Measurements from ENCODE around the gene PGS1. TPM values are rescaled to one million over a fixed set of nuclear protein-coding genes. Genes with fewer than 3 reads are reported as not detected.

The PGS1 gene
- total RNA-seq, 1 donor from 2014 or later: 85.5 TPM

DNA sequence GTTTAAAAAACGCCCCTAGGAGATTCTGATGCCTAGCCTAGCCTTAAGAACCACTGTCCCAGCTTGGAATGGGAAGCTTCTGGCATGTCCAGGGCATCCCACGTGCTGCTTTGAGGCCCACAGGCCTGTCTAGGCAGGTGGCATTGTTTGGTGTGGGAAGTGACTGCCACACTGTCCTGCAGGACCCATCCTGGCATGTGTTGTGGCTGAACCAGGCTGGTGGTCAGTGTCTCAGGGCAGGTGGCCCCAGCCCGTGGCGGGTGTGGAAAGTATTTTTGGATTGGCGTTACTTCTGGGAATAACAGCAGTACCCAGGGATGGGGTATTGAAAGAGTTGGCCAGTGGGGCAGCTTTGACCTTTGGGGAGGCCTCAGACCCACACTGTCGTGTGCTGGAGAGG lies 27.9 kb downstream of the PGS1 start:
- H3K36me3 Mint-ChIP-seq (ENCODE audit: low read depth, unreplicated experiment): peaks cover 34% of the 10 kb centered on the region
- TF ChIP-seq, protein P1, sequence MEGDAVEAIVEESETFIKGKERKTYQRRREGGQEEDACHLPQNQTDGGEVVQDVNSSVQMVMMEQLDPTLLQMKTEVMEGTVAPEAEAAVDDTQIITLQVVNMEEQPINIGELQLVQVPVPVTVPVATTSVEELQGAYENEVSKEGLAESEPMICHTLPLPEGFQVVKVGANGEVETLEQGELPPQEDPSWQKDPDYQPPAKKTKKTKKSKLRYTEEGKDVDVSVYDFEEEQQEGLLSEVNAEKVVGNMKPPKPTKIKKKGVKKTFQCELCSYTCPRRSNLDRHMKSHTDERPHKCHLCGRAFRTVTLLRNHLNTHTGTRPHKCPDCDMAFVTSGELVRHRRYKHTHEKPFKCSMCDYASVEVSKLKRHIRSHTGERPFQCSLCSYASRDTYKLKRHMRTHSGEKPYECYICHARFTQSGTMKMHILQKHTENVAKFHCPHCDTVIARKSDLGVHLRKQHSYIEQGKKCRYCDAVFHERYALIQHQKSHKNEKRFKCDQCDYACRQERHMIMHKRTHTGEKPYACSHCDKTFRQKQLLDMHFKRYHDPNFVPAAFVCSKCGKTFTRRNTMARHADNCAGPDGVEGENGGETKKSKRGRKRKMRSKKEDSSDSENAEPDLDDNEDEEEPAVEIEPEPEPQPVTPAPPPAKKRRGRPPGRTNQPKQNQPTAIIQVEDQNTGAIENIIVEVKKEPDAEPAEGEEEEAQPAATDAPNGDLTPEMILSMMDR (IDR thresholded peaks at IDR 0.05; ENCODE audit: unreplicated experiment): no peak

DNA sequence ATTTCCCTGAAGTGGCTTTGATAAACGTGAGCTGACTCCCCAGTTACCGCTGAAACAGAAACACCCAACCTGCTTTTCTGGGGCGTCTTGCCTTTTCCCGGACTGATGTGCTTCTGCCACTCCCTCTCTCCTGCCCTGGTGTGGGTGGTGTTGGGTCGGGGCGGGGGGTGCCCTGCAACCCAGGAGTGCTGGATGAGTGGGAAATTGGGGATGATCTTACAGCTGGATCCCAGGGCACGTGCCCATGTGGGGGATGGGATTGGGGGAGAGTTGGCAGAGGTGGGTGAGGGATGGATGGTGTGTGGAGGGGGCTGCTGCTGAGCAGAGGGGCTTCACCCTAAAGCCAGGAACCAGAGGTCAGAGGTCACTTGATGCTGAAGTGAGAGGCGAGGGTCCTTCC lies 28.5 kb downstream of the PGS1 start:
- TF ChIP-seq, protein P1 (IDR thresholded peaks at IDR 0.05; ENCODE audit: unreplicated experiment): no peak
- Mint-ChIP-seq H3K36me3 (ENCODE audit: low read depth, unreplicated experiment) (peaks cover 30% of the 10 kb centered on the region), H3K27ac (ENCODE audit: unreplicated experiment) (no peak overlapping the region)

More for the DNA sequence above, 27.9 kb downstream of the PGS1 start:
- Mint-ChIP-seq H3K4me1 (ENCODE audit: unreplicated experiment) (peaks cover 20% of the 10 kb centered on the region), H3K27ac (ENCODE audit: unreplicated experiment) (no peak overlapping the region), H3K27me3 (ENCODE audit: unreplicated experiment) (peaks cover 5% of the 10 kb centered on the region), H3K4me3 (ENCODE audit: unreplicated experiment) (no peak overlapping the region), H3K9me3 (ENCODE audit: unreplicated experiment) (no peaks in the 10 kb centered on the region)
- no peak for DNase-seq (ENCODE audit: low spot score)

DNA sequence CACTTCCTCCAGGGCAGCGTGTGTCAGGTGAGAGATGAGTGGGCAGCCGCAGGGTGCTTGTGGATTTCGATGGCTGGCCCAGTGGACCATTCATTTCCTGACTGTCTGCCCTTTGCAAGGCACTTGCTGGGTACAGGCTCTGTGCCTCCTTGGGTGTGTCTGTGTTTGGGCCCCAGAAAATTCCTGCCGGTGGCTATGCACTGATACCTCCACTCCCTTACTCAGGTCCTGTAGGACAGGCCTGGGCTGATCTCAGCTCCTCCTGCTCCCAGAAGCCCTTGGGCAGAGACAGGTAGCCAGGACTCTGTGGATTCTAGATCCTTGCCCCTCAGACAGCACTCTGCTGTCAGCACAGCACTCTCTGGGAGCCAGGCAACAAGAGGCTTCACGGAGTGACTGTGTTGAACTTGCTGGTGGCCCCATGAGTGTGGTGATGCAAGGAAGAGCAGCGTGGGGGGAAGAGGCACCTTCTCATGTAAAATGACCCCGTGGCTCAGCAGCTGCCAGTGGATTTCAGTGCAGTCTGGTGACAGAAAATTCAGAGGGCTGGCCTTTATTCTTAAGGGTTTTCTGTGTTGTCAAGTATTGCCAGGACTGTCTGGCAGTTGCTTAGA lies 29.0 kb downstream of the PGS1 start:
- Mint-ChIP-seq H3K9me3 (ENCODE audit: unreplicated experiment) (no peaks in the 10 kb centered on the region), H3K27ac (ENCODE audit: unreplicated experiment) (peak overlapping the region; percentile 36), H3K4me3 (ENCODE audit: unreplicated experiment) (no peak overlapping the region), H3K4me1 (ENCODE audit: unreplicated experiment) (peaks cover 20% of the 10 kb centered on the region), H3K36me3 (ENCODE audit: low read depth, unreplicated experiment) (peaks cover 26% of the 10 kb centered on the region), H3K27me3 (ENCODE audit: unreplicated experiment) (peaks cover 7% of the 10 kb centered on the region)
- DNase-seq (ENCODE audit: low spot score): no peak
- TF ChIP-seq, protein P1 (IDR thresholded peaks at IDR 0.05; ENCODE audit: unreplicated experiment): no peak

More for the DNA sequence above, 28.5 kb downstream of the PGS1 start:
- DNase-seq (ENCODE audit: low spot score): no peak
- H3K4me1 Mint-ChIP-seq (ENCODE audit: unreplicated experiment): peaks cover 20% of the 10 kb centered on the region
- peak overlapping the region; percentile 62 for H3K4me3 Mint-ChIP-seq (ENCODE audit: unreplicated experiment)
- peaks cover 5% of the 10 kb centered on the region for H3K27me3 Mint-ChIP-seq (ENCODE audit: unreplicated experiment)
- no peaks in the 10 kb centered on the region for H3K9me3 Mint-ChIP-seq (ENCODE audit: unreplicated experiment)

DNA sequence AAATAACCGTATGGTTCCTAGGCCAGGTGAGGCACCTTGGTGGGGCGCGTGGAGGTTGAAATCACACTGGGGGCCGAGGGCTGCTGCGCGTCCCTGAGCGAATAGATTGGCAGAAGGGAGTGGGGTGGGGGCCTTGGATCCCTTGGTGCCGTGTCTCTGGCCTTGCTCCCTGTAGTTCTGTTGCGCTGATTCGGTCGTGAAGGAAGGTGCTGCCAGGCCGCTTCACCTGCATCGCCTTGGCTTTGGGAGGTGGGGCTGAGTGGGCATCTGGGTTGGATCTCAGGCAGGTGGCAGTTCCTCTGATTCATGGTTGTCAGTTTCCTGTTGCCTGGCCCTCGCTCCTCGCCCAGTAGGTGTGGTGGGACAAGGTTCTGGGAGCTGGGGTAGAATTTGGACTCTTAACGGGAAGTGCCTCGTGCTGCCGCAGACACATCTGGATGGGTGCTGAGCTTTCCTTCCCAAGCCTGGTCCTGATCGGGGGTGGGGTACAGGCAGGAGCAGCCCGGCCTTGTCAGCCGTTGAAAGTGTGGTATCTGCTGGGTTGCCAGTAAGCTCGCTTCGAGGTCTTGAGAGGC lies 30.1 kb downstream of the PGS1 start:
- Mint-ChIP-seq H3K27me3 (ENCODE audit: unreplicated experiment) (peaks cover 8% of the 10 kb centered on the region), H3K4me1 (ENCODE audit: unreplicated experiment) (peaks cover 27% of the 10 kb centered on the region), H3K27ac (ENCODE audit: unreplicated experiment) (no peak overlapping the region), H3K9me3 (ENCODE audit: unreplicated experiment) (no peaks in the 10 kb centered on the region), H3K4me3 (ENCODE audit: unreplicated experiment) (no peak overlapping the region), H3K36me3 (ENCODE audit: low read depth, unreplicated experiment) (peaks cover 19% of the 10 kb centered on the region)
- no peak for DNase-seq (ENCODE audit: low spot score)
- TF ChIP-seq, protein P1 (IDR thresholded peaks at IDR 0.05; ENCODE audit: unreplicated experiment): no peak

DNA sequence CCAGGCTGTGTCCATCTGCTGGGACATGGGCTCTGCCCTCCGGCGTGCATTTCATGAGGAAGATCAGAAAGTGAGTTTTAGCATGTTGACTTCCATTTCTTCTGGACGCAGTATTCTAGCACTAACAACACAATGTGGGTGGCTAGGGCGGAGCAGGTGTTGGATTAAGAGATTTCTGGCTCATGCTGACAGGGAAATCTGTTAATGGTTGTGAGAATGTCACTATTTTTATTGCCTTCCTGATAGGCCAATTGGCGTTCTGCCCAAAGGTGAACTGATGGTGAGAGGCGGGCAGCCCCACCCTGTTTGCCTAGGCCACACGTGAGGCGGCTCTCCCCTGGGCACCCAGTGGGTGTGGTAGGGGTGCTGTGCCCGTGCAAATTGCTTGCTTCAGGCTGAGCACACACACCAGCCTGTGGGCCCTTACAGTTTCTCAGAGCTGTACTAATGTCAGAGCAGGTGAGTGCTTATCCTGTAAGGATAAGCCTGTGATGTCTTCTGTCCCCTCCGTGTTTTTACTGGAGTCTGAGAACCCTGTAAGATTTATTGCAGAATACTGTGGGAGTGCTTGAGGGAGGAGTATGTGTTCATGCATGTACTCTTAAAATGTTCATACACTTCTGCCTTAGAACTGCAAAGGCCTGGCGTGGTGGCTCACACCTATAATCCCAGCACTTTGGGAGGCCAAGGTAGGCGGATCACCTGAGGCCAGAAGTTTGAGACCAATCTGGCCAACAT lies 30.9 kb downstream of the PGS1 start:
- Mint-ChIP-seq H3K27me3 (ENCODE audit: unreplicated experiment) (peaks cover 9% of the 10 kb centered on the region), H3K4me1 (ENCODE audit: unreplicated experiment) (peaks cover 34% of the 10 kb centered on the region), H3K36me3 (ENCODE audit: low read depth, unreplicated experiment) (peaks cover 14% of the 10 kb centered on the region), H3K9me3 (ENCODE audit: unreplicated experiment) (no peaks in the 10 kb centered on the region), H3K4me3 (ENCODE audit: unreplicated experiment) (no peak overlapping the region), H3K27ac (ENCODE audit: unreplicated experiment) (no peak overlapping the region)
- no peak for DNase-seq (ENCODE audit: low spot score)
- TF ChIP-seq, protein P1 (IDR thresholded peaks at IDR 0.05; ENCODE audit: unreplicated experiment): no peak

Measured in endothelial cell (in vitro differentiated cells).